BJ (cell line): ENCODE measurements around the gene ME1. TPM values are rescaled to one million over a fixed set of nuclear protein-coding genes. Genes with fewer than 3 reads are reported as not detected.
"Not testable (repeated sequence)": the region's sequence is repeated elsewhere in the genome, so short reads cannot be mapped to it uniquely, and the experiment has no call there.

Experiments used
- CTCF ChIA-PET: fragments of 350-600 bp; formaldehyde crosslinking; extraction: SDS; loops from one replicate; lab custom pipeline; 2021; ENCODE audit warnings: antibody characterized with exemption, inconsistent platforms; lab: Yijun Ruan, JAX
- POLR2A ChIA-PET: fragments of 300-600 bp; sonication (Branson Sonifier 250); formaldehyde crosslinking; extraction: SDS; loops from one replicate; lab custom pipeline; 2021; ENCODE audit warnings: antibody characterized with exemption; lab: Charles Lee
- DNase-seq: peaks from one replicate; pipeline ENCODE4 v3.0.0-alpha.2; 2011; ENCODE audit warnings: low read depth
- H3K27me3 ChIP-seq: 2 replicates; pipeline ENCODE4 v1.6.0; 2011; ENCODE audit warnings: low read length; ENCODE audit not compliant: control insufficient read depth, insufficient read depth
- H3K36me3 ChIP-seq: 2 replicates; pipeline ENCODE4 v1.5.1; 2011; ENCODE audit warnings: low read length; ENCODE audit not compliant: control insufficient read depth, insufficient read depth
- H3K4me3 ChIP-seq: 2 replicates; pipeline ENCODE4 v1.5.1; 2011; ENCODE audit warnings: low read depth, mild to moderate bottlenecking, control low read depth, low read length
- polyA plus RNA-seq: library from polyadenylated mRNA; depleted of rRNA; stranded (reverse); fragments of >200 nt; gene quantifications from 2 replicates; pipeline ENCODE4 v1.2.3, GENCODE V29; 2011
- TF ChIP-seq, protein P1 (sequence below): IDR thresholded peaks from 2 replicates; pipeline ENCODE4 v1.5.1; 2011; ENCODE audit warnings: low read depth, mild to moderate bottlenecking, control low read depth, inconsistent platforms, low read length, moderate library complexity; ENCODE audit not compliant: insufficient read depth

Gene ME1
- polyA plus RNA-seq, 1 experiment = 5.5 TPM

DNA sequence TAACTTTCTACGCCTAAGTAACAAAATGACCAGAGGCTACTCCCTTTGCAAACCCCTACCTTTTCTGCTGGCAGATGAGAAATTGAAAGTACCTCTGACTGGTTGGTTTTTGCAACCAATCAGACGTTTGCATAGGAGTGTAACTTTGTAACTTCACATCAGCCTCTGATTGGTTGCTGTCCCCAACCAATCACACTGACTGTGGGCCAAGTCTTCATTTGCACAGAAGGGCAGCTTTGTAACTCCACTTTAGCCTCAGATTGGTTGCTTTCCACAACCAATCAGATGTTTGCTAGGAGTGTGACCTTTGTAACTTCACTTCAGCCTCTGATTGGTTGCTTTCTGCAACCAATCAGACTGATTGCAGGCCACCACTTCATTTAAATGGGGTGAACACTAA is 89.1 kb downstream of the ME1 start:
- Histone ChIP-seq H3K36me3 (no peaks in the 10 kb centered on the region), H3K27me3 (no peaks in the 10 kb centered on the region), H3K4me3 (no peak overlapping the region)
- no peak for DNase-seq
- TF ChIP-seq, protein P1, sequence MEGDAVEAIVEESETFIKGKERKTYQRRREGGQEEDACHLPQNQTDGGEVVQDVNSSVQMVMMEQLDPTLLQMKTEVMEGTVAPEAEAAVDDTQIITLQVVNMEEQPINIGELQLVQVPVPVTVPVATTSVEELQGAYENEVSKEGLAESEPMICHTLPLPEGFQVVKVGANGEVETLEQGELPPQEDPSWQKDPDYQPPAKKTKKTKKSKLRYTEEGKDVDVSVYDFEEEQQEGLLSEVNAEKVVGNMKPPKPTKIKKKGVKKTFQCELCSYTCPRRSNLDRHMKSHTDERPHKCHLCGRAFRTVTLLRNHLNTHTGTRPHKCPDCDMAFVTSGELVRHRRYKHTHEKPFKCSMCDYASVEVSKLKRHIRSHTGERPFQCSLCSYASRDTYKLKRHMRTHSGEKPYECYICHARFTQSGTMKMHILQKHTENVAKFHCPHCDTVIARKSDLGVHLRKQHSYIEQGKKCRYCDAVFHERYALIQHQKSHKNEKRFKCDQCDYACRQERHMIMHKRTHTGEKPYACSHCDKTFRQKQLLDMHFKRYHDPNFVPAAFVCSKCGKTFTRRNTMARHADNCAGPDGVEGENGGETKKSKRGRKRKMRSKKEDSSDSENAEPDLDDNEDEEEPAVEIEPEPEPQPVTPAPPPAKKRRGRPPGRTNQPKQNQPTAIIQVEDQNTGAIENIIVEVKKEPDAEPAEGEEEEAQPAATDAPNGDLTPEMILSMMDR = no peak
- POLR2A ChIA-PET = no interaction called here
- CTCF ChIA-PET = no interaction called here

DNA sequence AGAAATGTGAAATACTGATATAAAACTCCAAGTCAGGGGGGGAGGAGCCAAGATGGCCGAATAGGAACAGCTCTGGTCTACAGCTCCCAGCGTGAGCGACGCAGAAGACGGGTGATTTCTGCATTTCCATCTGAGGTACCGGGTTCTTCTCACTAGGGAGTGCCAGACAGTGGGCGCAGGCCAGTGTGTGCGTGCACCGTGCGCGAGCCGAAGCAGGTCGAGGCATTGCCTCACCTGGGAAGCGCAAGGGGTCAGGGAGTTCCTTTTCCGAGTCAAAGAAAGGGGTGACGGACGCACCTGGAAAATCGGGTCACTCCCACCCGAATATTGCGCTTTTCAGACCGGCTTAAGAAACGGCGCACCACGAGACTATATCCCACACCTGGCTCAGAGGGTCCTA is 96.9 kb downstream of the ME1 start:
- CTCF ChIA-PET = interaction anchor here (1.0 kb wide), 1 partner anchor 25 kb away, joined by 3 read pairs; no protein-coding TSS in a partner anchor
- H3K27me3 ChIP-seq, H3K4me3 ChIP-seq, DNase-seq, POLR2A ChIA-PET, H3K36me3 ChIP-seq: not testable (repeated sequence)

DNA sequence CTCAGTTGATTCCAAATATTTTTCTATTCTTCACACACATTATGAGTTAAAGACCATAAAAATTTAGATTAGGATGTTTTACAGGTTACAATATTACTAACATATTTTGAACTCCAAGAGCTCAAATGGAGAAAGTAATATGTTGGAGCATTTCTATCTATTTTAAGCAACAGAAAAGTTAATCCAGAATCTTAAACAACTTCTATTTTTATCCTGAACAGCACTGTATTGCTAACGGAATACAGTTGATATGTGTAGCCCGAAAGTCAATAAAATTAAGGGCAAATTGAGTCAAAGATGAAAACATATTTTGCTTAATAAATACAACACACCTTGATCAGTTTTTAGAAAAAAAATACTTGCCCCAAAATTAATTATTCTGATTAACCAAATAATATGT is 97.4 kb downstream of the ME1 start:
- POLR2A ChIA-PET = no interaction called here
- no peak overlapping the region for H3K4me3 ChIP-seq
- no peaks in the 10 kb centered on the region for H3K27me3 ChIP-seq
- no peaks in the 10 kb centered on the region for H3K36me3 ChIP-seq
- no peak for DNase-seq
- TF ChIP-seq, protein P1 = no peak
- CTCF ChIA-PET = interaction anchor here (1.0 kb wide), 1 partner anchor 25 kb away, joined by 3 read pairs; no protein-coding TSS in a partner anchor

DNA sequence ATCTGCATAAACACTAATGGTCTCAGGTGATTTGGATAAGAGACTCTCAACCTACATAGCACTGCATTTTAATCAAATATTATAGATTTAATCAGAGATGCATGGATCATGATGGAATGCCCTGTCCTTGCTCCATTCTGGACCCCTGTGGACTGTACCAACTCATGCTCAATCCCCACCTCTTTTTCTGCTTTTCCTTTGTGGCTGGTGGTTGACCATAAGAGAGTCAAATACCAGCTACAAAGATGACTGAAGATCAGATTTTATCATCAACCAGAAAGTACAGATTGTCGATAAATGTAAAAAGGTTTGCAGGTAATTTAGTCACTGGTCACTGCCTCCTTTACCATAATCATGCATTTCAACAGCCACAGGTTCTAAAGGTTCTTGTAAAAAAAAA is 116.2 kb downstream of the ME1 start:
- ChIA-PET CTCF (no interaction called here), POLR2A (no interaction called here)
- no peak overlapping the region for H3K4me3 ChIP-seq
- DNase-seq = no peak
- TF ChIP-seq, protein P1 = no peak
- no peaks in the 10 kb centered on the region for H3K27me3 ChIP-seq
- no peaks in the 10 kb centered on the region for H3K36me3 ChIP-seq

DNA sequence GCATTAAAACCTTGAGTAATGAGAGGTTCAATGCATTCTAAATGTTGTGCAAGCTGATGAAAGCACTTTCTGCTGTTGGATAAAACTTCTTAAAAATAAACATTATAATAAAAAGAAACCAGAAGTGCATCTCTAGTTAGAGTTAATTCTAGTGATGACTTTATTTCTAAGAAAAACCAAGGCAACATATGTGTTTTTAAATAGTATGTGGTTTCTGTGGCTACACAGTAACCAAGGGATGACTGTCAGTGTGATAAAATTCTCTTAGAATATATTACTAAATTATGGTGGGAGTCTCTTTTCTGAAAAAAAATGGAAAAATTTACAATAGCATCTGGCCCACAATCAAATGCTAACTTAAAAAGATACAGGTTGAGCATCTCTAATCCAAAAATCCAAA is 117.0 kb downstream of the ME1 start:
- ChIA-PET POLR2A (no interaction called here), CTCF (no interaction called here)
- H3K4me3 ChIP-seq = no peak overlapping the region
- H3K36me3 ChIP-seq = no peaks in the 10 kb centered on the region
- no peak for DNase-seq
- TF ChIP-seq, protein P1 = no peak
- H3K27me3 ChIP-seq = no peaks in the 10 kb centered on the region

DNA sequence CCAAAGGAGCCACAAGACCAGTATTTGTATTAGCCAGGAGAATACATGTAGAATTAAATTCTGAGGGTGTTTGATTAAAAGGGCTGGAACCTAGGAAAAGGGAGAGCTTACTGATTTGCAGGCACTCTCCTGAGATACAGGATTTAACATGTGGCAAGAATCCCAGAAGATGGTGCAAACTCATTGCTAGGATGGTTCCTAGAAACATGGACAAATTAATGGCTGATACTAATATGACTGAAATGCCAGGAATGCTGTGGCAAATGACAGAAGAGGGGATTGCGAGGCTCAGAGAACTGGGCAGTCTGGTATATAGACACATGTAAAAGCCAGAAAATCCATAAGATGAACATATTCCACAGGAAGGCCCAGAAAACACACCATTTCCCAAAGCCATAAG is 119.6 kb downstream of the ME1 start:
- ChIA-PET POLR2A (no interaction called here), CTCF (no interaction called here)
- H3K4me3 ChIP-seq = no peak overlapping the region
- DNase-seq = peak; percentile 8
- H3K27me3 ChIP-seq = no peaks in the 10 kb centered on the region
- TF ChIP-seq, protein P1 = no peak
- H3K36me3 ChIP-seq = no peaks in the 10 kb centered on the region
